Esophagus squamous epithelium (tissue), 4 donors: ENCODE measurements around the gene CDK12.

Experiments
- CTCF ChIP-seq, 6 experiments: fragments of 450-650 bp in 4 of 6; fragments of 200-600 bp in 2 of 6; sonication (generic) in 2 of 6; IDR thresholded peaks; one replicate each; pipeline ENCODE4 v1.5.1; 2016 to 2019; ENCODE audit warnings: antibody characterized with exemption in 6 of 6, mild to moderate bottlenecking in 4 of 6, moderate library complexity in 4 of 6
- POLR2A ChIP-seq, 4 donors: fragments of 450-650 bp; IDR thresholded peaks; one replicate each; pipeline ENCODE4 v1.6.1; 2017; ENCODE audit warnings: antibody characterized with exemption in 4 of 4, mild to moderate bottlenecking in 4 of 4, moderate library complexity in 3 of 4

- TF ChIP-seq CTCF (IDR thresholded peaks at IDR 0.05) (no peak), POLR2A (IDR thresholded peaks at IDR 0.05) (no peak)
Measured at GRCh38 chr17:39534768-39535405, 73.6 kb downstream of the CDK12 start.
